Colonic mucosa (tissue), 4 donors: ENCODE measurements around the gene WDR75. TPM values are rescaled to one million over a fixed set of nuclear protein-coding genes. Genes with fewer than 3 reads are reported as not detected.
"Not testable (repeated sequence)": the region's sequence is repeated elsewhere in the genome, so short reads cannot be mapped to it uniquely, and the experiment has no call there.

Experiments used
- DNase-seq: peaks from one replicate; pipeline ENCODE4 v3.0.0-alpha.2; 2020
- H3K27ac ChIP-seq: fragments of 200-600 bp; one replicate; pipeline ENCODE4 v1.8.0; 2021
- H3K27me3 ChIP-seq: fragments of 200-600 bp; one replicate; pipeline ENCODE4 v1.8.0; 2021
- H3K36me3 ChIP-seq: fragments of 200-600 bp; one replicate; pipeline ENCODE4 v1.8.0; 2021
- H3K4me1 ChIP-seq: fragments of 200-600 bp; one replicate; pipeline ENCODE4 v1.8.0; 2021; ENCODE audit warnings: mild to moderate bottlenecking
- H3K4me3 ChIP-seq: fragments of 200-600 bp; one replicate; pipeline ENCODE4 v1.8.0; 2021
- H3K9ac ChIP-seq, 2 donors: one replicate each; pipeline ENCODE4 v1.7.0; 2013; ENCODE audit warnings: control low read depth in 2 of 2, low read depth in 2 of 2, low read length in 2 of 2
- H3K9me3 ChIP-seq: fragments of 200-600 bp; one replicate; pipeline ENCODE4 v1.8.0; 2021
- intact Hi-C: fragments of 100-400 bp; cut with DNase I; formaldehyde crosslinking; loops from one replicate; pipeline ENCODE4 v1.14.1; 2022
- total RNA-seq, 2 donors: library from RNA; stranded (reverse); fragmentation: NEBNext Ultra II Directional in 1 of 2; extraction: Animal tissue kit (Norgen Biotek cat#: 25700) in 1 of 2; gene quantifications; one replicate each; pipeline ENCODE4 v1.2.1, GENCODE V29; 2021
- TF ChIP-seq, protein P1 (sequence below): fragments of 200-600 bp; IDR thresholded peaks from one replicate; pipeline ENCODE4 v1.8.0; 2022; ENCODE audit warnings: antibody characterized with exemption, mild to moderate bottlenecking
- donor health status: healthy.
- donor health status: DM: no; HTN: no; CAD: no.
- donor health status: DM: no; HTN: no; CAD: no.

The WDR75 gene
- total RNA-seq, 2 donors from 2014 or later, result 19.0 to 21.4 TPM

- no peak overlapping the region for H3K9ac ChIP-seq
- no peaks in the 10 kb centered on the region for H3K27me3 ChIP-seq
- TF ChIP-seq, protein P1, sequence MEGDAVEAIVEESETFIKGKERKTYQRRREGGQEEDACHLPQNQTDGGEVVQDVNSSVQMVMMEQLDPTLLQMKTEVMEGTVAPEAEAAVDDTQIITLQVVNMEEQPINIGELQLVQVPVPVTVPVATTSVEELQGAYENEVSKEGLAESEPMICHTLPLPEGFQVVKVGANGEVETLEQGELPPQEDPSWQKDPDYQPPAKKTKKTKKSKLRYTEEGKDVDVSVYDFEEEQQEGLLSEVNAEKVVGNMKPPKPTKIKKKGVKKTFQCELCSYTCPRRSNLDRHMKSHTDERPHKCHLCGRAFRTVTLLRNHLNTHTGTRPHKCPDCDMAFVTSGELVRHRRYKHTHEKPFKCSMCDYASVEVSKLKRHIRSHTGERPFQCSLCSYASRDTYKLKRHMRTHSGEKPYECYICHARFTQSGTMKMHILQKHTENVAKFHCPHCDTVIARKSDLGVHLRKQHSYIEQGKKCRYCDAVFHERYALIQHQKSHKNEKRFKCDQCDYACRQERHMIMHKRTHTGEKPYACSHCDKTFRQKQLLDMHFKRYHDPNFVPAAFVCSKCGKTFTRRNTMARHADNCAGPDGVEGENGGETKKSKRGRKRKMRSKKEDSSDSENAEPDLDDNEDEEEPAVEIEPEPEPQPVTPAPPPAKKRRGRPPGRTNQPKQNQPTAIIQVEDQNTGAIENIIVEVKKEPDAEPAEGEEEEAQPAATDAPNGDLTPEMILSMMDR, result no peak
- no peak overlapping the region for H3K27ac ChIP-seq
- intact Hi-C loops, result no loop called here
- no peak for DNase-seq
- no peaks in the 10 kb centered on the region for H3K4me1 ChIP-seq
- H3K9me3 ChIP-seq, result no peaks in the 10 kb centered on the region
- no peak overlapping the region for H3K4me3 ChIP-seq
- no peaks in the 10 kb centered on the region for H3K36me3 ChIP-seq
Measured at GRCh38 chr2:189426886-189427285, 14.4 kb upstream of the WDR75 start.

GRCh38 chr2:189427872-189428271, 13.4 kb upstream of the WDR75 start:
- Histone ChIP-seq H3K27ac (no peak overlapping the region), H3K4me3 (no peak overlapping the region), H3K36me3 (no peaks in the 10 kb centered on the region), H3K9ac (no peak overlapping the region), H3K4me1 (no peaks in the 10 kb centered on the region), H3K9me3 (no peaks in the 10 kb centered on the region), H3K27me3 (no peaks in the 10 kb centered on the region)
- intact Hi-C loops, result no loop called here
- TF ChIP-seq, protein P1, result no peak
- no peak for DNase-seq

DNA sequence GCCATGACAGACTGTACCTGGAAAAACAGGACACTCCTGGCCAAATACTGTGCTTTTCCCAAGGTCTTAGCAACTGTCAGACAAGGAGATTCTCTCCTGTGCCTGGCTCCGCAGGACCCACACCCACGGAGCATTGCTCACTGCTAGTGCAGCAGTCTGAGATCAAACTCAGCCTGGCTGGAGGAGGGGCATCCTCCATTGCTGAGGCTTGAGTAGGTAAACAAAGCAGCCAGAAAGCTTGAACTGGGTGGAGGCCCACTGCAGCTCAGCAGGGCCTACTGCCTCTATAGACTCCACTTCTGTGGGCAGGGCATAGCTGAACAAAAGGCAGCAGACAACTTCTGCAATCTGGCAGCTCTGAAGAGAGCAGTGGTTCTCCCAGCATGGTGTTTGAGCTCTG, 10.8 kb upstream of the WDR75 start:
- intact Hi-C loops, H3K4me1 ChIP-seq, DNase-seq, H3K9ac ChIP-seq, H3K4me3 ChIP-seq, H3K36me3 ChIP-seq, H3K9me3 ChIP-seq, H3K27me3 ChIP-seq, H3K27ac ChIP-seq: not testable (repeated sequence)

DNA sequence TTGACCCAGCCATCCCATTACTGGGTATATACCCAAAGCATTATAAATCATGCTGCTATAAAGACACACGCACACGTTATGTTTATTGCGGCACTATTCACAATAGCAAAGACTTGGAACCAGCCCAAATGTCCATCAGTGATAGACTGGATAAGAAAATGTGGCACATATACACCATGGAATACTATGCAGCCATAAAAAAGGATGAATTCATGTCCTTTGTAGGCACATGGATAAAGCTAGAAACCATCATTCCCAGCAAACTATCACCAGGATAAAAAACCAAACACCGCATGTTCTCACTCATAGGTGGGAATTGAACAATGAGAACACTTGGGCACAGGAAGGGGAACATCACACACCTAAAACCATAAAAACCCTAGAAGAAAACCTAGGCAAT, 5.5 kb upstream of the WDR75 start:
- H3K9ac ChIP-seq, H3K27ac ChIP-seq, H3K4me1 ChIP-seq, H3K9me3 ChIP-seq, H3K4me3 ChIP-seq, H3K36me3 ChIP-seq, H3K27me3 ChIP-seq, DNase-seq, intact Hi-C loops: not testable (repeated sequence)

DNA sequence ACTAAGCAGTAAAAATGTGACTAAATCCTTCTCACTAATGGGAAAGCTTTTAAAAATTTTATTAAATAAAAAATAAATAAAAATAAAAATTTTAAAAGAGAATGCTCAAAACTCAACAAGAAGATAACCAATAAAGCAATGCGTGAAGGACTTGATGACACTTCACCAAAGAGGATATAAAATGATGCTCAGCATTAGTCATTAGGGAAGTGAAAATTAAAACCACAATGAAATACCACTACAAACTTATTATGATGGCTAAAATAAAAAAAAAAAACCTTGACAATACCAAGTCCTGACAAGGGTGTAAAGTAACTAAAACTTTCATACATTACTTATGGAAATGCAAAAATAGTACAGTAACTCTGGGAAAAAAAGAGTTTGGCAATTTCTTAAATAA, 3.3 kb upstream of the WDR75 start:
- Histone ChIP-seq H3K36me3 (no peaks in the 10 kb centered on the region), H3K4me1 (no peaks in the 10 kb centered on the region), H3K9ac (no peak overlapping the region), H3K4me3 (no peak overlapping the region), H3K27me3 (no peaks in the 10 kb centered on the region), H3K9me3 (no peaks in the 10 kb centered on the region), H3K27ac (no peak overlapping the region)
- DNase-seq, result no peak
- TF ChIP-seq, protein P1, result no peak
- intact Hi-C loops, result no loop called here

GRCh38 chr2:189439342-189439741, 1.9 kb upstream of the WDR75 start:
- no peaks in the 10 kb centered on the region for H3K36me3 ChIP-seq
- TF ChIP-seq, protein P1, result no peak
- no peak overlapping the region for H3K4me3 ChIP-seq
- H3K27me3 ChIP-seq, result no peaks in the 10 kb centered on the region
- H3K9me3 ChIP-seq, result no peaks in the 10 kb centered on the region
- DNase-seq, result no peak
- H3K4me1 ChIP-seq, result peaks cover 4% of the 10 kb centered on the region
- intact Hi-C loops, result no loop called here
- no peak overlapping the region for H3K9ac ChIP-seq
- no peak overlapping the region for H3K27ac ChIP-seq

- H3K9me3 ChIP-seq, result no peaks in the 10 kb centered on the region
- no peaks in the 10 kb centered on the region for H3K36me3 ChIP-seq
- intact Hi-C loops, result no loop called here
- H3K27ac ChIP-seq, result peak overlapping the region; percentile 84
- H3K9ac ChIP-seq, result peak overlapping the region; percentile 63 to 93
- TF ChIP-seq, protein P1, result no peak
- no peaks in the 10 kb centered on the region for H3K27me3 ChIP-seq
- DNase-seq, result no peak
- peaks cover 6% of the 10 kb centered on the region for H3K4me1 ChIP-seq
- H3K4me3 ChIP-seq, result peak overlapping the region; percentile 88
Measured at GRCh38 chr2:189440644-189440946, 679 bp upstream of the WDR75 start.
